Activated T-helper 1 cell treated with anti-CD3 and anti-CD28 coated beads, Interleukin-12 subunit alpha, Interleukin-12 subunit beta, Interleukin-2, Interleukin-4 antibody, amounts not matched to agents 30 ng/mL and 10 ng/mL and 1 ng/mL, durations not matched to agents 14 hours and 24 hours and 36 hours (primary cell): Measurements from ENCODE around the gene LINC01488. TPM values are rescaled to one million over a fixed set of nuclear protein-coding genes. Genes with fewer than 3 reads are reported as not detected.

Source experiments
- DNase-seq: peaks from one replicate; pipeline ENCODE4 v3.0.0; 2021; ENCODE audit warnings: low spot score
- H3K27ac Mint-ChIP-seq: one replicate; pipeline ENCODE4 v1.8.0; 2021; ENCODE audit warnings: mild to moderate bottlenecking, mixed read lengths
- H3K27me3 Mint-ChIP-seq: one replicate; pipeline ENCODE4 v1.8.0; 2022; ENCODE audit warnings: mild to moderate bottlenecking, moderate library complexity, mixed read lengths; ENCODE audit not compliant: insufficient read depth
- H3K36me3 Mint-ChIP-seq: one replicate; pipeline ENCODE4 v1.8.0; 2021; ENCODE audit warnings: low read depth, mixed read lengths
- H3K4me1 Mint-ChIP-seq: one replicate; pipeline ENCODE4 v1.8.0; 2021; ENCODE audit warnings: low read depth, mixed read lengths
- H3K4me3 Mint-ChIP-seq: one replicate; pipeline ENCODE4 v1.8.0; 2021; ENCODE audit warnings: mild to moderate bottlenecking, moderate library complexity, mixed read lengths
- H3K9me3 Mint-ChIP-seq: one replicate; pipeline ENCODE4 v1.8.0; 2021; ENCODE audit warnings: mixed read lengths
- intact Hi-C: fragments of 100-400 bp; cut with micrococcal nuclease; formaldehyde crosslinking; loops from one replicate; pipeline ENCODE4 v1.15.1; 2024
- total RNA-seq: library from RNA; stranded (reverse); gene quantifications from 2 replicates; pipeline ENCODE4 v1.2.3, GENCODE V29; 2022

The LINC01488 gene
- not detected in 2 replicates for total RNA-seq

DNA sequence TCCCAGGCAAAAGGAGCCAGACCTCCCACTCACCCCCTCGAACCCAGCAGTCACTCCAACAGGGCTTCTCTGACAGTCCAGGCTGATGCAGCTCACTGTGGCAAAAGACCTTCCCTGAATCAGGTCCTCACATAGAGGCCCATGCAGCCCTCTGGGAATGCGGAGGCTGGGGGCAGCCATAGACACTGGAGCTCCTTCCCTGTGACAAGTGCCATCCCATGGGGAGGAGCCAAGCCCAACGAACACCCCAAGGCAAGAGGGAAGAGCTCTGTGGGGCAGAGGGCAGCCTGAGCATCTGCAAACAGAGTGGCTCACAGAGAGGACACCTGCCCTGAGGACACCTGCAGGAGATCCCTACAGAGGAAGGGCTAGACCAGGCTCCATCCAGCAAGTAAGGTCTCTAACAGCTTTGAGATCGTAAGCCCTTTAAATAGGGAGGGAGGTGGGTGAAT, at the start of gene LINC01488:
LINC01488 (plus strand) TSS at position 271 of the 452 bp plus-strand sequence.
- no peaks in the 10 kb centered on the region for H3K27me3 Mint-ChIP-seq
- H3K4me3 Mint-ChIP-seq: no peak within 1 kb of the TSS
- no peak for DNase-seq
- H3K27ac Mint-ChIP-seq: no peak within 1 kb of the TSS
- H3K9me3 Mint-ChIP-seq: no peaks in the 10 kb centered on the region
- H3K36me3 Mint-ChIP-seq: no peaks in the 10 kb centered on the region
- intact Hi-C loops: no loop called here
- no peaks in the 10 kb centered on the region for H3K4me1 Mint-ChIP-seq

DNA sequence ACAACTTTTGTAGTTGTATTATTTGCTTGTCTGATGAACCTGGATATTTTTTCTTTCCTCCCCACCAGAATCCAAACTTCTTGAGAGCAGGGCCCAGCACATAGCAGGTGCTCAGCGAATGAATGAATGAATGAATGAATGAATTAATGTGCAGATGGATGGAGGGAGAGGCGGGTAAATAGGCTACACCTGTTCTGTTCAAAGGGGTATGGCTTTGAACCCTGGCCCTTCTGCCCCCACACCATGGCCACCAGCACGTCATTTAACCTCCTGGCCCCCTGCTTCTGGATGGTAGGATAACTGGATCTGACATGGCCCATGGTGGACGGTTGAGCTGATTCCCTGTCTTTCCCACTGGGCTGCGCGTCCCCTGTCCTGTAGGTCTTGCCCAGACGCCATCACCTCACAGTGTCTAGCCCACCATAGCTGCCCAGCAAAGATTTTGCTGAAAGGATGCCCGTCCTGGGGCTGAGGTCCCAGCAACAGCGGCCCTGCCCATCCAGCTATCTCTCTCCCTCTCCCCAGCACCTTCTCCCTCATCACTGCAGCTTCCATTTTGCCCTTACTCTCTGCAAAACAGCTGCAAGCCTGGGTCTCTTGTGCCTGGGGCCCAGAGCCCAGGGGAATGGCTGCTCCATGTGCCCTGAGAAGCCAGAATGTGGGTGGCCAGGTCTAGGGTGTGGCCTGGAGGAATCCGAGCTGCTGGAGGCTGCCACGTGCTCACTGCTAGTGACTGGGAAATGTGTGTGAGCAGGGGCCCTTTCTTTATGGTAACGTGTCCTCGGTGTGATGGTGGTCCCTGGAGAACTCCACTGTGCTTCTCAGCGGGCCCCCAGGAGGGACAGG, 49.3 kb upstream of the LINC01488 start:
- Mint-ChIP-seq H3K4me1 (no peaks in the 10 kb centered on the region), H3K9me3 (no peaks in the 10 kb centered on the region), H3K27ac (no peak overlapping the region), H3K4me3 (no peak overlapping the region), H3K36me3 (no peaks in the 10 kb centered on the region), H3K27me3 (peaks cover 1% of the 10 kb centered on the region)
- intact Hi-C loops: no loop called here
- no peak for DNase-seq

DNA sequence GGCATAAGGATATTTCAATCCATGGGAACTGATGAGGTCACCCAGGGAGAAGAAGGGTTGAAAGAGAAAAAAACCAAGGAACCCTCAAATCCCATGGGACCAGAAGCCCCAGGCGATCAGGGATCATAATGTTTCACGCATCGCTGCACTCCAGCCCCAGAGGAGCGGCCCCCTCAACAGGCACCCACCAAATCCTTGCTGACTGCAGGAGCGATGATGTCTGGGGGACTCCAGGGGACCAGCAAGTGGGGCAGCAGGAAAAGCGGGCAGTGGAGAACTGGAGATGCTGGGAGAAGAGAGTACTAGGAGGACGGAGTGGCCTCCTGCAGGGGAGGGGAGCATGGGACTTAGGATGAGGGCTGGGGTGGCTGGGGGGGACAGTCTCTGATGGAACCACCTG, 47.7 kb upstream of the LINC01488 start:
- intact Hi-C loops: no loop called here
- Mint-ChIP-seq H3K4me3 (no peak overlapping the region), H3K27ac (no peak overlapping the region), H3K9me3 (no peaks in the 10 kb centered on the region), H3K36me3 (no peaks in the 10 kb centered on the region), H3K4me1 (no peaks in the 10 kb centered on the region), H3K27me3 (peaks cover 3% of the 10 kb centered on the region)
- no peak for DNase-seq

DNA sequence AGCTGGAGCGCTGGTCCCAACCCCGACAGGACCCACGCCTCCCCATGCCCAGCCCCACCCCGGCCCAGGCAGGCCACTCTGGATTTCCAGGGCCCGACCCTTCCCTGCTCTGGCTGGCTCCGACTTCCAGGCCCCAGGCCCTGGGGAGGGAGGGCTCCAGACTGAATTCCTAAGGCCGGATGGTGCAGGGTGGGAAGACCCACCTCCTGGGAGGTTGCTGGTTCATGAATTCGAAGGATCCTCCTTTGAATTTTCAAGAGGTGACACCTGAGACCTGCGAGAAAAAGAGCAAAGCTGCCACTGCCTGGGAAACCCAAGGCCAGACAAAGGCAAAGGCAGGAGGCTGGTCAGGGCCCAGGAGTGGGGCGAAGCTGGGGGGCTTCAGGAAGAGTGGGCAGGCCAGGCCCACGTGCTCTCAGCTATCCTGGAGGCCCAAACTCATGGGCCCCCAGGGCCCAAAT, 47.0 kb upstream of the LINC01488 start:
- Mint-ChIP-seq H3K4me1 (no peaks in the 10 kb centered on the region), H3K9me3 (no peaks in the 10 kb centered on the region), H3K27me3 (peaks cover 3% of the 10 kb centered on the region), H3K4me3 (no peak overlapping the region), H3K36me3 (no peaks in the 10 kb centered on the region), H3K27ac (no peak overlapping the region)
- DNase-seq: no peak
- intact Hi-C loops: no loop called here

GRCh38 chr11:69435161-69435986, 46.1 kb upstream of the LINC01488 start:
- Mint-ChIP-seq H3K4me1 (no peaks in the 10 kb centered on the region), H3K27me3 (peaks cover 3% of the 10 kb centered on the region), H3K36me3 (no peaks in the 10 kb centered on the region), H3K27ac (no peak overlapping the region), H3K4me3 (no peak overlapping the region), H3K9me3 (no peaks in the 10 kb centered on the region)
- no peak for DNase-seq
- intact Hi-C loops: no loop called here

DNA sequence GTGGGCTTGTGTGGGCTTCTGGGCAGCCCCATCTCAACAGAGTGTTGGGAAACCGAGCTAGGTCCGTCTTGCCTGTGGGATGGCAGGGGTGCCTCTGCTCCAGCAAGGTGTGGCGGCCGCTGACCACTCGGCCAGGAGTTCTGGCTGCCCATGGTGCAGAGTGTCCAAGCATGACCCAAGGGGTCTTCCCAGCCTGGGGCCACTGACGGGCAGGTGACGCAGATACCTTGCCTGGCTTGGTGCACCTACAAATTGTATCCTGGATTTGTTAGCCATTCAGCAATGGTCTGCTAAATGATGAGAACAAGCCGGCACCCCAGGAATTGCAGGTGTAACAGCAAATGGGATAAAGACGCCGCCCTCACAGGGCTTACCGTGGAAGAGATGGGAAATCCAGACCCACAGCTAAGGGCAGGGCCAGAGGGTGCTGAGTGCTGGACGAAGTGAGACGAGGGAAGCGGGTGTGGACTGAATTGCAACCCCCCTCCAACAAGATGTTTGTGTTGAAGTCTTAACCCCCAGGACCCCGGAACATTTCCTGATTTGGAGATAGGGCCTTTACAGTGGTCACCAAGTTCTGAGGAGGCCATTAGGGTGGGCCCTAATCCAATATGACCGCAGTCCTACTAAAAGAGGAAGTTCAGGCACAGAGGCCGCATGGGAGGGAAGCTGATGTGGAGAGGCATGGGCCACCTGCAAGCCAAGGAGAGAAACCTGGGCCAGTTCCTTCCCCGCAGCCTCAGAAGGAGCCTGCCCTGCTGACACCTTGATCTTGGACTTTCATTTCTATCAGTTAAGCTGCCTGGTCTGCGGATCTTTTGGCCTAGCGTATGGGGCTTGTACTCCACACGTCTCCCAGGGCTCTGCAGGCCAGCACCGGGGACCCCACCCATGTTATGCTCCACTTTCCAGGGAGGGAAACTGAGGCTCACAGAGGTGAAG, 45.2 kb upstream of the LINC01488 start:
- H3K9me3 Mint-ChIP-seq: no peaks in the 10 kb centered on the region
- intact Hi-C loops: no loop called here
- H3K36me3 Mint-ChIP-seq: no peaks in the 10 kb centered on the region
- DNase-seq: no peak
- no peaks in the 10 kb centered on the region for H3K4me1 Mint-ChIP-seq
- H3K27ac Mint-ChIP-seq: no peak overlapping the region
- H3K4me3 Mint-ChIP-seq: no peak overlapping the region
- peaks cover 3% of the 10 kb centered on the region for H3K27me3 Mint-ChIP-seq

- Mint-ChIP-seq H3K4me1 (no peaks in the 10 kb centered on the region), H3K36me3 (no peaks in the 10 kb centered on the region), H3K4me3 (no peak overlapping the region), H3K27me3 (peaks cover 3% of the 10 kb centered on the region), H3K9me3 (no peaks in the 10 kb centered on the region), H3K27ac (no peak overlapping the region)
- DNase-seq: no peak
- intact Hi-C loops: no loop called here
Observed at GRCh38 chr11:69437001-69437875, 44.2 kb upstream of the LINC01488 start.

DNA sequence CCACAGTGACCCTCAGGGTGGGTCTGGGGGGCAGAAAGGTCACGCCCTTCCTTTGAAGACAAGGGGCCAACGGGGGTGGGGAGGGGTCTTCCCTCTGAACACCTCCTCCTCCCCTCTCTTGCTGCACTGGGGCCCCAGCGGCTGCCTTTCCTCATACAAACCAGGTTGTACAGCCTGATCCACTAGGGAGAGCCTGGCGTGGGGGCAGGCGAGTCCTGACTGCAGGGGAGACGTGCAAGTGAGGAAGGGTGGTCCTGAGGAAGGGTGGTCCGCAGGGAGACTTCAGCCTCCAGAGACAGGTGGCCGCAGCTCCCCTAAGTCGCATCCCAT, 43.6 kb upstream of the LINC01488 start:
- Mint-ChIP-seq H3K4me3 (no peak overlapping the region), H3K27me3 (peaks cover 3% of the 10 kb centered on the region), H3K36me3 (no peaks in the 10 kb centered on the region), H3K9me3 (no peaks in the 10 kb centered on the region), H3K27ac (no peak overlapping the region), H3K4me1 (no peaks in the 10 kb centered on the region)
- DNase-seq: no peak
- intact Hi-C loops: no loop called here

DNA sequence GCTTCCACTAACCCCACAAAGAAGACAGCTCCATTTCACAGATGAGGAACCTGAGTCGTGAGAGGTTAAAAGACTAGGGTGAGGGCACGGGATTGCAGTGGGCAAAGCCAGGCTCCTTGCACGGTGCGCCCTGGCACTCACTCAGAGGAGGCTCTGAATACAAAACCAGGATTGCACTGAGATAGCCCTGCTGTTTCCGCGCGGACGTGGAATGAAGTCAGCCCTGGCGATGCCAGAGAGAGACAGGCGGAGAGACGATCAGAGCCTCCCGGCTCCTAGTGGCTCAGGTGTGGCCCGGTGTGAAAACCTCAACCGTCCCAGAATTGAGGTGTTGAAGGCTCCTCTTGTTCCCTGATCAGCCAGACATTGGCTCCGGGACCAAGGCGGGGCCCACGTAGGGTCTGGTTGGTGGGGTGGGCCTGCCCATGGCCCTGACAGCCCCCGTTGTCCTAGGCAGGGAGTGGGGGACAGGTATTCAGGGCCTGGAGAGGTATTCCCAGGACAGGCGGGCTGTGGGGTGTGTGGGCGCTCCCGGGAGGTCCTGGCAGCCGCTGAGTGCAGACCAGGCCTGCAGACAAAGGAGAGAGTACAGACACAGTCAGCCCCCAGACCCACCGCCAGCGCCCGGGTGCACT, 43.1 kb upstream of the LINC01488 start:
- H3K9me3 Mint-ChIP-seq: no peaks in the 10 kb centered on the region
- DNase-seq: no peak
- no peaks in the 10 kb centered on the region for H3K36me3 Mint-ChIP-seq
- intact Hi-C loops: no loop called here
- H3K27me3 Mint-ChIP-seq: peaks cover 3% of the 10 kb centered on the region
- H3K4me3 Mint-ChIP-seq: no peak overlapping the region
- no peaks in the 10 kb centered on the region for H3K4me1 Mint-ChIP-seq
- no peak overlapping the region for H3K27ac Mint-ChIP-seq

GRCh38 chr11:69439127-69439526, 42.3 kb upstream of the LINC01488 start:
- Mint-ChIP-seq H3K4me1 (peaks cover 5% of the 10 kb centered on the region), H3K36me3 (no peaks in the 10 kb centered on the region), H3K27ac (no peak overlapping the region), H3K9me3 (no peaks in the 10 kb centered on the region), H3K27me3 (peaks cover 3% of the 10 kb centered on the region), H3K4me3 (no peak overlapping the region)
- DNase-seq: no peak
- intact Hi-C loops: no loop called here

DNA sequence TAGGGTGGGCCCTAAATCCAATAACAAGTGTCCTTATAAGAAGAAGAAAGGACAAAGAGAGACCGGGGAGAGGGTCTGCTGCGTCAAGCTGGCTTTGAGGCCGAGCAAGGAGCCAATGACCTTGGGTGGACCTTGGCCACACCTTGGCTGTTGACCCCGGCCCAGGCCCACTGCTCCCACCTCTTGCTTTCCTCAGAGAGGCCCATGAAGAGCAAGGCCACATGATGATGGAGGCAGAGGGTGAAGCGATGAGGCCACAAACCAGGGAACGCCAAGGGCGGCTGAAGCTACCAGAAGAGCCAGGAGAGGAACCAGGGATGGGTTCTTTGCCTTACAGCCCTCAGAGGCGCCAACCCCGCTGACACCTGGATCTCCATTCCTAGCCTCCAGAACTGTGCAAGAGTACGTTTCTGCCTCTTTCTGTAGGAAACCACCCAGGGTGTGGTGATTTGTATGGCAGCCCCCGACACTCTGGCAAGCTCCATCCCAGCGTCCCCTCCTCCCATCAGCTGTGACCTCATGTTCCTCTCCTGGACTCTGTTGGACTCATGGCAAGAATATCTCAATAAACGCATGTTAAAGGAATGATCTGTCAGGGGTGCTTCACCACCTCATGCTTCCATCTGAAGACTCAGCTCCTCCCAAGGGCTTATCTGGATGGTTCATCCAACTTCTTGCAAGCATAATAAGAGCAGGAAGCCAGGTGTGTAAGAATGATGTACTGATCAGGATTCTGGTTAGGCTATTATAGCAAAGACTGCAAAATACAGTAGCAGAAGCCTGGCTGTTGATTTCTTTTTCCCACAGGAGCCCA, 41.6 kb upstream of the LINC01488 start:
- H3K4me1 Mint-ChIP-seq: peaks cover 7% of the 10 kb centered on the region
- H3K36me3 Mint-ChIP-seq: no peaks in the 10 kb centered on the region
- peaks cover 2% of the 10 kb centered on the region for H3K27me3 Mint-ChIP-seq
- no peak overlapping the region for H3K4me3 Mint-ChIP-seq
- intact Hi-C loops: no loop called here
- H3K9me3 Mint-ChIP-seq: no peaks in the 10 kb centered on the region
- no peak overlapping the region for H3K27ac Mint-ChIP-seq
- no peak for DNase-seq
